Neural cell (in vitro differentiated cells): ENCODE data around the gene FCHSD2. TPM values are rescaled to one million over a fixed set of nuclear protein-coding genes. Genes with fewer than 3 reads are reported as not detected.
A peak's percentile ranks its signal among the peaks of the same experiment; 100 is the strongest.

Source experiments
- H2AFZ ChIP-seq: fragments of 200-600, 300-800 bp; sonication (generic), shearing (Covaris generic); 2 replicates; pipeline ENCODE4 v1.6.0; 2014; ENCODE audit warnings: low read depth, mild to moderate bottlenecking, antibody characterized with exemption, low read length, moderate library complexity
- H3F3A ChIP-seq: fragments of 200-600 bp; shearing (Covaris generic); 2 replicates; pipeline ENCODE4 v1.6.1; 2016; ENCODE audit warnings: mild to moderate bottlenecking, moderate library complexity, mixed read lengths, antibody characterized with exemption, low read length; ENCODE audit not compliant: insufficient read depth, poor library complexity, severe bottlenecking
- H3K27ac ChIP-seq: fragments of 200-600, 300-800 bp; sonication (generic), shearing (Covaris generic); 2 replicates; pipeline ENCODE4 v1.5.1; 2014; ENCODE audit warnings: mild to moderate bottlenecking, low read length, moderate library complexity
- H3K27me3 ChIP-seq: fragments of 300-800, 200-600 bp; sonication (generic), shearing (Covaris generic); 2 replicates; pipeline ENCODE4 v1.6.0; 2014; ENCODE audit warnings: mild to moderate bottlenecking, low read depth, low read length, moderate library complexity; ENCODE audit not compliant: insufficient read depth
- H3K36me3 ChIP-seq: fragments of 300-800, 200-600 bp; sonication (generic), shearing (Covaris generic); 2 replicates; pipeline ENCODE4 v1.5.1; 2014; ENCODE audit warnings: mild to moderate bottlenecking, antibody characterized with exemption, low read length, moderate library complexity; ENCODE audit not compliant: insufficient read depth
- H3K4me2 ChIP-seq: fragments of 300-800, 200-600 bp; sonication (generic), shearing (Covaris generic); 2 replicates; pipeline ENCODE4 v1.6.0; 2014; ENCODE audit warnings: mild to moderate bottlenecking, low read length
- H3K4me3 ChIP-seq: fragments of 300-800, 200-600 bp; sonication (generic), shearing (Covaris generic); 2 replicates; pipeline ENCODE4 v1.5.1; 2014; ENCODE audit warnings: mild to moderate bottlenecking, low read length, moderate library complexity
- H3K79me2 ChIP-seq: fragments of 200-600 bp; shearing (Covaris generic); replicated peaks from 2 replicates; pipeline ENCODE4 v1.6.0; 2014; ENCODE audit warnings: mild to moderate bottlenecking, low read length, moderate library complexity; ENCODE audit not compliant: insufficient read depth
- H3K9ac ChIP-seq: fragments of 300-800, 200-600 bp; sonication (generic), shearing (Covaris generic); 2 replicates; pipeline ENCODE4 v1.6.1; 2016; ENCODE audit warnings: mild to moderate bottlenecking, low read length, mixed read lengths
- H3K9me2 ChIP-seq: fragments of 200-600 bp; shearing (Covaris generic); 2 replicates; pipeline ENCODE4 v1.6.1; 2016; ENCODE audit warnings: mild to moderate bottlenecking, low read length, mixed read lengths; ENCODE audit not compliant: insufficient read depth
- H3K9me3 ChIP-seq: fragments of 200-600, 300-800 bp; sonication (generic), shearing (Covaris generic); 2 replicates; pipeline ENCODE4 v1.6.1; 2016; ENCODE audit warnings: mild to moderate bottlenecking, mixed run types, low read length, moderate library complexity, mixed read lengths
- H4K20me1 ChIP-seq: fragments of 200-600 bp; shearing (Covaris generic); 2 replicates; pipeline ENCODE4 v1.6.1; 2016; ENCODE audit warnings: mild to moderate bottlenecking, mixed run types; ENCODE audit not compliant: insufficient read depth
- CTCF ChIP-seq: fragments of 450-650 bp; IDR thresholded peaks from 2 replicates; pipeline ENCODE4 v1.5.1; 2014; ENCODE audit warnings: antibody characterized with exemption, mild to moderate bottlenecking, moderate library complexity; ENCODE audit not compliant: poor library complexity, severe bottlenecking
- EP300 ChIP-seq: fragments of 450-650 bp; conservative IDR thresholded peaks from 2 replicates; pipeline ENCODE4 v1.6.1; 2014; ENCODE audit warnings: antibody characterized with exemption, mild to moderate bottlenecking, moderate library complexity; ENCODE audit not compliant: poor library complexity, severe bottlenecking
- EZH2 ChIP-seq: fragments of 200-600, 300-800 bp; shearing (Covaris generic), sonication (generic); IDR thresholded peaks from 2 replicates; pipeline ENCODE4 v1.6.1; 2014; ENCODE audit warnings: antibody characterized with exemption, low read length, borderline replicate concordance, mild to moderate bottlenecking; ENCODE audit not compliant: insufficient read depth, poor library complexity, severe bottlenecking
- MXI1 ChIP-seq: fragments of 450-650 bp; conservative IDR thresholded peaks from 2 replicates; pipeline ENCODE4 v1.6.1; 2014; ENCODE audit warnings: antibody characterized with exemption, mild to moderate bottlenecking; ENCODE audit not compliant: poor library complexity, severe bottlenecking
- POLR2AphosphoS5 ChIP-seq: IDR thresholded peaks from 2 replicates; pipeline ENCODE4 v1.6.1; 2012
- RAD21 ChIP-seq: fragments of 450-650 bp; conservative IDR thresholded peaks from 2 replicates; pipeline ENCODE4 v1.6.1; 2014; ENCODE audit warnings: antibody characterized with exemption, mild to moderate bottlenecking, moderate library complexity
- REST ChIP-seq: IDR thresholded peaks from 2 replicates; pipeline ENCODE4 v1.6.1; 2012; ENCODE audit warnings: borderline replicate concordance
- SMC3 ChIP-seq: fragments of 450-650 bp; conservative IDR thresholded peaks from 2 replicates; pipeline ENCODE4 v1.6.1; 2014; ENCODE audit warnings: antibody characterized with exemption, mild to moderate bottlenecking, moderate library complexity; ENCODE audit not compliant: poor library complexity
- TAF1 ChIP-seq: IDR thresholded peaks from 2 replicates; pipeline ENCODE4 v1.6.1; 2012; ENCODE audit warnings: low read depth
- polyA plus RNA-seq: library from polyadenylated mRNA; depleted of rRNA; stranded (reverse); fragments of >200 nt; gene quantifications from 2 replicates; pipeline ENCODE4 v1.2.3, GENCODE V29; 2014

Gene FCHSD2
- polyA plus RNA-seq, 1 donor from 2014 or later = 40.8 TPM

- H3K9me2 ChIP-seq = no peaks in the 10 kb centered on the region
- peak overlapping the region; percentile 96 for H2AFZ ChIP-seq
- peaks cover 3% of the 10 kb centered on the region for H3F3A ChIP-seq
- TF ChIP-seq CTCF (no peak), SMC3 (no peak), EZH2 (no peak), RAD21 (no peak), MXI1 (no peak), POLR2AphosphoS5 (no peak), TAF1 (no peak), REST (no peak), EP300 (no peak)
- peak overlapping the region; percentile 53 for H3K4me2 ChIP-seq
- peak overlapping the region; percentile 78 for H3K9ac ChIP-seq
- no peaks in the 10 kb centered on the region for H4K20me1 ChIP-seq
- peak overlapping the region; percentile 97 for H3K4me3 ChIP-seq
- peaks cover 31% of the 10 kb centered on the region for H3K79me2 ChIP-seq
- H3K9me3 ChIP-seq = no peaks in the 10 kb centered on the region
- H3K36me3 ChIP-seq = no peaks in the 10 kb centered on the region
- no peaks in the 10 kb centered on the region for H3K27me3 ChIP-seq
- peak overlapping the region; percentile 90 for H3K27ac ChIP-seq
Measured at GRCh38 chr11:73143126-73143838, 1.2 kb upstream of the FCHSD2 start.

GRCh38 chr11:73141309-73142127 lies 600 bp downstream of the FCHSD2 start:
- Histone ChIP-seq H3K79me2 (peaks cover 46% of the 10 kb centered on the region), H2AFZ (peak overlapping the region; percentile 71)

More at GRCh38 chr11:73141309-73142127, 600 bp downstream of the FCHSD2 start:
- no peaks in the 10 kb centered on the region for H3K27me3 ChIP-seq
- TF ChIP-seq RAD21 = no peak
- peak; percentile 55 for TF ChIP-seq MXI1
- TF ChIP-seq EZH2 = no peak
- peak; percentile 63 for TF ChIP-seq TAF1
- H3K9ac ChIP-seq = peak overlapping the region; percentile 95
- peaks cover 3% of the 10 kb centered on the region for H3F3A ChIP-seq
- no peaks in the 10 kb centered on the region for H3K9me3 ChIP-seq
- H4K20me1 ChIP-seq = no peaks in the 10 kb centered on the region
- H3K27ac ChIP-seq = peak overlapping the region; percentile 94
- H3K4me2 ChIP-seq = peak overlapping the region; percentile 67
- H3K4me3 ChIP-seq = peak overlapping the region; percentile 97
- no peaks in the 10 kb centered on the region for H3K36me3 ChIP-seq
- H3K9me2 ChIP-seq = no peaks in the 10 kb centered on the region
